K562 treated with DMSO at 1 percent for 24 hours (cell line): ENCODE measurements around the gene NDUFB1. TPM values are rescaled to one million over a fixed set of nuclear protein-coding genes. Genes with fewer than 3 reads are reported as not detected.

ENCODE experiments used
- total RNA-seq: library from RNA; unstranded; fragments of 300-600 nt; gene quantifications from 2 replicates; pipeline ENCODE4 v1.2.3, GENCODE V29; 2022; ENCODE audit warnings: low read depth; ENCODE audit not compliant: insufficient read depth

Gene NDUFB1
- 145 and 210 TPM in 2 replicates for total RNA-seq

DNA sequence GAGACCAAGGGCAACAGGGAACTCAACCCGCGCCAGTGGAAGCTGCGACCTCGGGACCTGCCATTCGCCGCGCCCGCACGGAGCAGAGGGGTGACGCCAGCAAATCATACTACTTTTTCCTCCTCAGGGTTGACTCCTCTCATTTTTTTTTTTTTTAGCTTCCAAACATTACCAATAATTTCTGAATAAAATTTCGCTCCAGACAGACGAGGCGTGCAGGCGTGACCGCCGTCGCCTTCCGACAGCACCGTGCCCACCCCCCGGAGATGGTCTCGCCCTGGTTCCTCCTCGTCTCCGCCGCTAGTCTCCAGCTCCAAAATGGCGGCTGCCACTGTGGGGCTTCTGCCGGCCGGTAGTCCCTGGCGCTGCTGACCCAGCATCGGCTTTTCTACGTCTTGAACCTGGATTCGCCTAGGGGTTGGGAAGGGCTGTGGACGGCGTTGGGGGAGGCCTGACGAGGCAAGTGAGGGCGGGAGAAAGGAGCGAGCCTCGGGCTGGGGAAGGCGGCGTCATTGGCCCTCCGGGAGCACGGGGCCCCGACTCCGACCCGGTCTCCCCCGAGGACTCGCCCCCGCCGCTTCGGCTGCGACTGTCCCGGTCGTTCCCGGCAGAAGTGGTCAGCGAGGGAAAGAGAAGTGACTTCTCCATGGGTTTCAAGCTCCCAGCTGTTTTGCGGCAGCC, at the start of gene NDUFB1, which contains the start of gene CPSF2:
TSS of gene NDUFB1 (minus strand) at position 37 of the 681 bp plus-strand sequence. CDS start 4,069 bp downstream, outside the sequence.
TSS of gene CPSF2 (plus strand) at position 300 of the 681 bp plus-strand sequence. CDS start 9,016 bp downstream, outside the sequence.

GRCh38 chr14:92106143-92106926, 15.2 kb downstream of the NDUFB1 start, which contains the start of gene ATXN3:
TSS of gene ATXN3 (minus strand) at chr14:92106582. CDS start at chr14:92106552, 30 bp downstream.

Other genes starting within 250 kb of the NDUFB1 start
- not detected in 2 replicates for gene FBLN5, start 174.0 kb downstream of the NDUFB1 start, total RNA-seq
- 4.6 and 7.1 TPM in 2 replicates for gene TRIP11, start 81.6 kb downstream of the NDUFB1 start, total RNA-seq
- 5.4 and 6.1 TPM in 2 replicates for gene ATXN3, start 15.1 kb downstream of the NDUFB1 start, total RNA-seq
- gene CPSF2, start 263 bp upstream of the NDUFB1 start, total RNA-seq = 10.9 and 14.6 TPM in 2 replicates
- not detected in 2 replicates for gene SLC24A4, start 201.5 kb upstream of the NDUFB1 start, total RNA-seq